NB4 (cell line): Measurements from ENCODE around the gene ELK4.

Experiments used
- CTCF ChIP-seq: IDR thresholded peaks from one replicate; pipeline ENCODE4 v1.5.1; 2012; ENCODE audit warnings: low read depth, low read length
- MYC ChIP-seq: IDR thresholded peaks from 2 replicates; pipeline ENCODE4 v1.6.1; 2011; ENCODE audit warnings: low read depth, low read length
- POLR2A ChIP-seq: IDR thresholded peaks from 2 replicates; pipeline ENCODE4 v1.6.1; 2011; ENCODE audit warnings: mild to moderate bottlenecking; ENCODE audit not compliant: insufficient read length; ENCODE audit errors: extremely low read depth

GRCh38 chr1:205568469-205569361 lies 63.1 kb downstream of the ELK4 start:
- TF ChIP-seq CTCF, result no peak
- no peak for TF ChIP-seq POLR2A
- TF ChIP-seq MYC, result no peak
